IMR-90 (cell line): ENCODE measurements around the gene ANGPTL4.

Experiments
- CEBPB ChIP-seq: IDR thresholded peaks from 2 replicates; pipeline ENCODE4 v1.6.1; 2012; ENCODE audit warnings: low read depth, low read length, improper control_type of control experiment
- CHD1 ChIP-seq: IDR thresholded peaks from 2 replicates; pipeline ENCODE4 v1.6.1; 2012; ENCODE audit warnings: low read depth, low read length, improper control_type of control experiment
- CTCF ChIP-seq: conservative IDR thresholded peaks from 2 replicates; pipeline ENCODE4 v1.5.1; 2012; ENCODE audit warnings: mild to moderate bottlenecking, low read depth, low read length, improper control_type of control experiment
- MAFK ChIP-seq: IDR thresholded peaks from 2 replicates; pipeline ENCODE4 v1.6.1; 2012; ENCODE audit warnings: low read depth, low read length, improper control_type of control experiment
- POLR2A ChIP-seq: IDR thresholded peaks from 2 replicates; pipeline ENCODE4 v1.6.1; 2012; ENCODE audit warnings: mild to moderate bottlenecking, low read depth, low read length
- RAD21 ChIP-seq: IDR thresholded peaks from 2 replicates; pipeline ENCODE4 v1.6.1; 2012; ENCODE audit warnings: low read length, improper control_type of control experiment
- RCOR1 ChIP-seq: IDR thresholded peaks from 2 replicates; pipeline ENCODE4 v1.6.1; 2012; ENCODE audit warnings: mild to moderate bottlenecking, low read length, improper control_type of control experiment; ENCODE audit not compliant: insufficient replicate concordance
- RFX5 ChIP-seq: IDR thresholded peaks from 2 replicates; pipeline ENCODE4 v1.8.0; 2012; ENCODE audit warnings: low read depth, mild to moderate bottlenecking, low read length, moderate library complexity
- USF2 ChIP-seq: fragments of 150-350 bp; IDR thresholded peaks from 2 replicates; pipeline ENCODE4 v1.6.1; 2017; ENCODE audit warnings: mild to moderate bottlenecking, antibody characterized with exemption, low read length, low read depth

GRCh38 chr19:8398311-8398771 is 34.4 kb downstream of the ANGPTL4 start:
- TF ChIP-seq POLR2A (no peak), RAD21 (no peak), CTCF (no peak), USF2 (no peak), RCOR1 (no peak), CEBPB (no peak), CHD1 (no peak), RFX5 (no peak), MAFK (no peak)
